ENCODE data around the gene LMNA. TPM values are rescaled to one million over a fixed set of nuclear protein-coding genes. Genes with fewer than 3 reads are reported as not detected.

LMNA gene
- 365 and 382 TPM in 2 replicates for polyA plus RNA-seq (2011; rRNA removed)
- 379 and 407 TPM in 2 replicates for polyA minus RNA-seq (2011; rRNA and poly(A)+ RNA removed)

GRCh38 chr1:156114101-156114918 is at the start of gene LMNA:
Gene LMNA, plus strand, starts transcription at chr1:156114711. Its CDS starts 208 bp downstream, at chr1:156114919.
- CTCF ChIA-PET: interaction anchor here (0.9 to 32.7 kb wide), 3 partner anchors 9 to 16 kb away, joined by 3 to 682 read pairs (median 37); no protein-coding TSS in a partner anchor
- Histone ChIP-seq H3K27ac (ENCODE audit: low read depth, low read length) (peak within 1 kb of the TSS; percentile 93), H3K27me3 (ENCODE audit: control insufficient read depth, insufficient read depth, low read length) (no peaks in the 10 kb centered on the region), H3K9me3 (ENCODE audit: control insufficient read depth, insufficient read depth, low read length) (peaks cover 4% of the 10 kb centered on the region; the same call in 1 of the 2 replicates), H3K4me3 (ENCODE audit: low read depth, low read length) (peak within 1 kb of the TSS; percentile 100)
- DNase-seq (ENCODE audit: low read depth, low spot score): peak; percentile 85
- POLR2A ChIA-PET: interaction anchor here (0.7 to 5.9 kb wide), 9 partner anchors 9 to 158 kb away, joined by 3 to 125 read pairs (median 10); partner anchors contain the start of gene PMF1
- TF ChIP-seq CTCF (IDR thresholded peaks at IDR 0.05; ENCODE audit: low read depth, low read length): no peak

- POLR2A ChIA-PET: no interaction called here
- no peaks in the 10 kb centered on the region for H3K27me3 ChIP-seq (ENCODE audit: control insufficient read depth, insufficient read depth, low read length)
These were observed 49.3 kb upstream of the LMNA start for GRCh38 chr1:156065212-156065611.

GRCh38 chr1:156065871-156066270 is 48.6 kb upstream of the LMNA start:
- no peak for TF ChIP-seq CTCF (IDR thresholded peaks at IDR 0.05; ENCODE audit: low read depth, low read length)
- no peaks in the 10 kb centered on the region for H3K27me3 ChIP-seq (ENCODE audit: control insufficient read depth, insufficient read depth, low read length)
- no peak overlapping the region for H3K27ac ChIP-seq (ENCODE audit: low read depth, low read length)
- ChIA-PET CTCF (interaction anchor here (0.7 to 2.1 kb wide), 15 partner anchors 8 to 168 kb away, joined by 3 to 12 read pairs (median 5); partner anchors contain the start of genes KHDC4, SSR2 and UBQLN4), POLR2A (no interaction called here)
- H3K9me3 ChIP-seq (ENCODE audit: control insufficient read depth, insufficient read depth, low read length): no peaks in the 10 kb centered on the region
- H3K4me3 ChIP-seq (ENCODE audit: low read depth, low read length): no peak overlapping the region
- DNase-seq (ENCODE audit: low read depth, low spot score): no peak

More at GRCh38 chr1:156065212-156065611, 49.3 kb upstream of the LMNA start:
- DNase-seq (ENCODE audit: low read depth, low spot score): no peak
- no peak overlapping the region for H3K27ac ChIP-seq (ENCODE audit: low read depth, low read length)
- CTCF ChIA-PET: interaction anchor here (1.2 to 1.5 kb wide), 3 partner anchors 10 to 167 kb away, joined by 3 to 7 read pairs (median 5); no protein-coding TSS in a partner anchor
- H3K4me3 ChIP-seq (ENCODE audit: low read depth, low read length): no peak overlapping the region
- no peak for TF ChIP-seq CTCF (IDR thresholded peaks at IDR 0.05; ENCODE audit: low read depth, low read length)
- no peaks in the 10 kb centered on the region for H3K9me3 ChIP-seq (ENCODE audit: control insufficient read depth, insufficient read depth, low read length)

- no peaks in the 10 kb centered on the region for H3K9me3 ChIP-seq (ENCODE audit: control insufficient read depth, insufficient read depth, low read length)
- no peak overlapping the region for H3K4me3 ChIP-seq (ENCODE audit: low read depth, low read length)
- ChIA-PET POLR2A (no interaction called here), CTCF (interaction anchor here (0.8 to 2.1 kb wide), 11 partner anchors 8 to 252 kb away, joined by 3 to 12 read pairs (median 5); partner anchors contain the start of genes KHDC4 and SSR2)
- TF ChIP-seq CTCF (IDR thresholded peaks at IDR 0.05; ENCODE audit: low read depth, low read length): no peak
- DNase-seq (ENCODE audit: low read depth, low spot score): no peak
- H3K27me3 ChIP-seq (ENCODE audit: control insufficient read depth, insufficient read depth, low read length): no peaks in the 10 kb centered on the region
- no peak overlapping the region for H3K27ac ChIP-seq (ENCODE audit: low read depth, low read length)
These were observed 47.2 kb upstream of the LMNA start for GRCh38 chr1:156067262-156067661.
